B cell (primary cell): ENCODE results near the gene EGFR. TPM values are rescaled to one million over a fixed set of nuclear protein-coding genes. Genes with fewer than 3 reads are reported as not detected.

Source experiments
- ATAC-seq: fragments of 200-7000 bp; cut with Tn5 transposase; one replicate; pipeline ENCODE4 v1.10.0; 2021; ENCODE audit warnings: low read depth, mild to moderate bottlenecking, moderate number of reproducible peaks, moderate library complexity
- CTCF ChIA-PET: fragments of 350-600 bp; sonication (Branson Sonifier 250); formaldehyde crosslinking; loops from one replicate; lab custom pipeline; 2021; ENCODE audit warnings: antibody characterized with exemption, inconsistent platforms; lab: Charles Lee
- POLR2A ChIA-PET: fragments of 350-600 bp; sonication (Branson Sonifier 250); formaldehyde crosslinking; loops from one replicate; lab custom pipeline; 2021; ENCODE audit warnings: antibody characterized with exemption; lab: Charles Lee
- DNase-seq: peaks from one replicate; pipeline ENCODE4 v3.0.0; 2013
- H2AFZ ChIP-seq: 2 replicates; pipeline ENCODE4 v1.6.1; 2012; ENCODE audit warnings: mild to moderate bottlenecking, low read depth, low read length; ENCODE audit not compliant: insufficient read depth, poor library complexity, severe bottlenecking
- H3K27ac ChIP-seq, 2 donors: 1 replicate in 1 of 2; 2 replicates in 1 of 2; pipeline ENCODE4 v1.5.1; 2012 to 2013; ENCODE audit warnings: low read length in 2 of 2, mild to moderate bottlenecking in 2 of 2, moderate library complexity in 1 of 2
- H3K27me3 ChIP-seq, 4 experiments: fragments of 200-600 bp in 1 of 4; sonication (generic) in 1 of 4; replicated peaks in 1 of 4; 1 replicate in 2 of 4; 2 replicates in 2 of 4; pipeline versions ENCODE4 v1.6.1 to v1.7.0; 2013 to 2016; ENCODE audit warnings: low read length in 3 of 4, mild to moderate bottlenecking in 2 of 4, mixed read lengths in 1 of 4, moderate library complexity in 1 of 4; ENCODE audit not compliant: insufficient read depth in 4 of 4, control insufficient read depth in 3 of 4; ENCODE audit errors: control extremely low read depth in 1 of 4
- H3K36me3 ChIP-seq, 2 experiments: replicated peaks in 1 of 2; 1 replicate in 1 of 2; 2 replicates in 1 of 2; pipeline versions ENCODE4 v1.6.1 to v1.7.1; 2013; ENCODE audit warnings: low read length in 1 of 2; ENCODE audit not compliant: insufficient read depth in 2 of 2, control insufficient read depth in 1 of 2; ENCODE audit errors: control extremely low read depth in 1 of 2, extremely low read depth in 1 of 2
- H3K4me1 ChIP-seq, 2 donors: fragments of 200-600 bp in 1 of 2; sonication (generic) in 1 of 2; 1 replicate in 1 of 2; 2 replicates in 1 of 2; pipeline versions ENCODE4 v1.5.1 to v1.6.1; 2013 to 2017; ENCODE audit warnings: low read length in 2 of 2; ENCODE audit not compliant: control insufficient read depth in 2 of 2, insufficient read depth in 2 of 2
- H3K4me2 ChIP-seq: replicated peaks from 2 replicates; pipeline ENCODE3; 2012; ENCODE audit warnings: mild to moderate bottlenecking, low read depth, low read length; ENCODE audit not compliant: poor library complexity, severe bottlenecking
- H3K4me3 ChIP-seq, 5 experiments: fragments of 200-600 bp in 1 of 5; sonication (generic) in 1 of 5; 1 replicate in 3 of 5; 2 replicates in 2 of 5; pipeline versions ENCODE4 v1.5.1 to v1.7.0; 2011 to 2016; ENCODE audit warnings: low read length in 4 of 5, mild to moderate bottlenecking in 4 of 5, low read depth in 2 of 5, control low read depth in 1 of 5, moderate library complexity in 1 of 5; ENCODE audit not compliant: insufficient read depth in 1 of 5; ENCODE audit errors: control extremely low read depth in 1 of 5, extremely low read depth in 1 of 5
- H3K79me2 ChIP-seq: fragments of 200-600 bp; sonication (generic); one replicate; pipeline ENCODE4 v1.6.0; 2016; ENCODE audit warnings: low read length; ENCODE audit not compliant: control insufficient read depth, insufficient read depth
- H3K9ac ChIP-seq: fragments of 200-600 bp; sonication (generic); 2 replicates; pipeline ENCODE4 v1.6.1; 2017; ENCODE audit warnings: mild to moderate bottlenecking, low read length, moderate library complexity
- H3K9me3 ChIP-seq, 3 donors: one replicate each; pipeline versions ENCODE4 v1.6.1 to v1.7.1; 2013; ENCODE audit warnings: low read length in 2 of 3; ENCODE audit not compliant: control insufficient read depth in 2 of 3, insufficient read depth in 1 of 3; ENCODE audit errors: control extremely low read depth in 1 of 3
- H4K20me1 ChIP-seq: 2 replicates; pipeline ENCODE4 v1.6.0; 2012; ENCODE audit warnings: mild to moderate bottlenecking, low read length; ENCODE audit not compliant: insufficient read depth, control insufficient read depth, poor library complexity, severe bottlenecking
- H3K27ac Mint-ChIP-seq: one replicate; pipeline ENCODE4 v1.8.0; 2021; ENCODE audit warnings: mixed read lengths
- H3K27me3 Mint-ChIP-seq: one replicate; pipeline ENCODE4 v1.8.0; 2021; ENCODE audit warnings: mixed read lengths
- H3K4me1 Mint-ChIP-seq: one replicate; pipeline ENCODE4 v1.8.0; 2021; ENCODE audit warnings: mixed read lengths
- H3K4me3 Mint-ChIP-seq: one replicate; pipeline ENCODE4 v1.8.0; 2021; ENCODE audit warnings: mixed read lengths
- H3K9me3 Mint-ChIP-seq: one replicate; pipeline ENCODE4 v1.8.0; 2022; ENCODE audit warnings: mixed read lengths; ENCODE audit not compliant: insufficient read depth
- EZH2 ChIP-seq: IDR thresholded peaks from 2 replicates; pipeline ENCODE4 v1.6.1; 2012; ENCODE audit warnings: borderline replicate concordance, low read depth, mild to moderate bottlenecking, moderate library complexity, low read length; ENCODE audit not compliant: insufficient read depth, poor library complexity, severe bottlenecking
- WGBS: methylation state at CpG from one replicate; pipeline ENCODE4 v1.1.5; 2013; ENCODE audit warnings: missing lambda C conversion rate; ENCODE audit not compliant: insufficient coverage; 5-methylcytosine and 5-hydroxymethylcytosine counted together
- intact Hi-C: fragments of 100-400 bp; cut with micrococcal nuclease; formaldehyde crosslinking; loops from one replicate; pipeline ENCODE4 v1.10.0; 2022
- polyA plus RNA-seq: library from polyadenylated mRNA; depleted of rRNA; stranded (reverse); fragments of >200 nt; gene quantifications from 2 replicates; pipeline ENCODE4 v1.2.3, GENCODE V29; 2012
- total RNA-seq, 2 donors: library from RNA; stranded (reverse); fragments of 120-200 nt in 1 of 2; gene quantifications; 1 replicate in 1 of 2; 2 replicates in 1 of 2; pipeline versions ENCODE4 v1.2.3 to v1.2.4, GENCODE V29; 2013 to 2022
- TF ChIP-seq, protein P1 (sequence below): fragments of 200-600 bp; IDR thresholded peaks from one replicate; pipeline ENCODE4 v1.8.0; 2022; ENCODE audit warnings: antibody characterized with exemption, mild to moderate bottlenecking

The EGFR gene
- total and polyA plus RNA-seq, 2 donors (not counting 1 experiment from before 2014, with no cell fraction given), result not detected

- Mint-ChIP-seq H3K9me3 (no peaks in the 10 kb centered on the region), H3K27me3 (no peaks in the 10 kb centered on the region), H3K4me3 (no peak overlapping the region), H3K27ac (no peak overlapping the region), H3K4me1 (no peaks in the 10 kb centered on the region)
- peaks cover 0 to 5% (median 0%) of the 10 kb centered on the region in 4 experiments for H3K27me3 ChIP-seq
- no peak overlapping the region for H2AFZ ChIP-seq
- DNase-seq, result no peak
- no peaks in the 10 kb centered on the region for H3K4me1 ChIP-seq
- H3K9ac ChIP-seq, result no peak overlapping the region
- no peaks in the 10 kb centered on the region for H3K79me2 ChIP-seq
- POLR2A ChIA-PET, result no interaction called here
- ATAC-seq, result no peak
- 92% methylated on average over 2 of the region's 4 CpGs for WGBS
- H3K36me3 ChIP-seq, result no peaks in the 10 kb centered on the region
- H3K9me3 ChIP-seq, result no peaks in the 10 kb centered on the region
- no peaks in the 10 kb centered on the region for H4K20me1 ChIP-seq
- CTCF ChIA-PET, result no interaction called here
- intact Hi-C loops, result no loop called here
- TF ChIP-seq, protein P1, sequence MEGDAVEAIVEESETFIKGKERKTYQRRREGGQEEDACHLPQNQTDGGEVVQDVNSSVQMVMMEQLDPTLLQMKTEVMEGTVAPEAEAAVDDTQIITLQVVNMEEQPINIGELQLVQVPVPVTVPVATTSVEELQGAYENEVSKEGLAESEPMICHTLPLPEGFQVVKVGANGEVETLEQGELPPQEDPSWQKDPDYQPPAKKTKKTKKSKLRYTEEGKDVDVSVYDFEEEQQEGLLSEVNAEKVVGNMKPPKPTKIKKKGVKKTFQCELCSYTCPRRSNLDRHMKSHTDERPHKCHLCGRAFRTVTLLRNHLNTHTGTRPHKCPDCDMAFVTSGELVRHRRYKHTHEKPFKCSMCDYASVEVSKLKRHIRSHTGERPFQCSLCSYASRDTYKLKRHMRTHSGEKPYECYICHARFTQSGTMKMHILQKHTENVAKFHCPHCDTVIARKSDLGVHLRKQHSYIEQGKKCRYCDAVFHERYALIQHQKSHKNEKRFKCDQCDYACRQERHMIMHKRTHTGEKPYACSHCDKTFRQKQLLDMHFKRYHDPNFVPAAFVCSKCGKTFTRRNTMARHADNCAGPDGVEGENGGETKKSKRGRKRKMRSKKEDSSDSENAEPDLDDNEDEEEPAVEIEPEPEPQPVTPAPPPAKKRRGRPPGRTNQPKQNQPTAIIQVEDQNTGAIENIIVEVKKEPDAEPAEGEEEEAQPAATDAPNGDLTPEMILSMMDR, result no peak
- TF ChIP-seq EZH2, result no peak
- no peak overlapping the region for H3K4me3 ChIP-seq
- H3K27ac ChIP-seq, result no peak overlapping the region
- no peak overlapping the region for H3K4me2 ChIP-seq
Measured at GRCh38 chr7:55209366-55209765, 190.5 kb downstream of the EGFR start.

DNA sequence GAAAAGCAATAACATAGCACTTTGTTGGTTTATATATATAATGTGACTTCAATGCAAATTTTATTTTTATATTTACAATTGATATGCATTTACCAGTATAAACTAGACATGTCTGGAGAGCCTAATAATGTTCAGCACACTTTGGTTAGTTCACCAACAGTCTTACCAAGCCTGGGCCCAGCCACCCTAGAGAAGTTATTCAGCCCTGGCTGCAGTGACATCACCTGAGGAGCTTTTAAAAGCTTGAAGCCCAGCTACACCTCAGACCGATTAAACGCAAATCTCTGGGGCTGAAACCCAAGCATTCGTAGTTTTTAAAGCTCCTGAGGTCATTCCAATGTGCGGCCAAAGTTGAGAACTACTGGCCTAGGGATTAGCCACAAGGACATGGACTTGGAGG lies 191.4 kb downstream of the EGFR start:
- WGBS, result 89% methylated on average over 4 of the region's 4 CpGs
- H3K4me2 ChIP-seq, result no peak overlapping the region
- no peaks in the 10 kb centered on the region for H3K79me2 ChIP-seq
- TF ChIP-seq EZH2, result no peak
- TF ChIP-seq, protein P1, result no peak
- H3K27me3 Mint-ChIP-seq, result peaks cover 5% of the 10 kb centered on the region
- ATAC-seq (no peak), DNase-seq (no peak)
- no peaks in the 10 kb centered on the region for H3K9me3 ChIP-seq
- no peak overlapping the region for H3K9ac ChIP-seq
- H3K4me1 ChIP-seq, result no peaks in the 10 kb centered on the region
- no peaks in the 10 kb centered on the region for H4K20me1 ChIP-seq
- CTCF ChIA-PET, result no interaction called here
- no peak overlapping the region for H2AFZ ChIP-seq
- H3K36me3 ChIP-seq, result no peaks in the 10 kb centered on the region
- no peak overlapping the region for H3K27ac Mint-ChIP-seq
- H3K27me3 ChIP-seq, result peaks cover 0 to 5% (median 0%) of the 10 kb centered on the region in 4 experiments
- no peaks in the 10 kb centered on the region for H3K4me1 Mint-ChIP-seq
- H3K27ac ChIP-seq, result no peak overlapping the region
- POLR2A ChIA-PET, result no interaction called here
- no peak overlapping the region for H3K4me3 ChIP-seq
- no peaks in the 10 kb centered on the region for H3K9me3 Mint-ChIP-seq
- no peak overlapping the region for H3K4me3 Mint-ChIP-seq
- intact Hi-C loops, result no loop called here
